GM12878 (cell line): ENCODE results near the gene BMERB1. TPM values are rescaled to one million over a fixed set of nuclear protein-coding genes. Genes with fewer than 3 reads are reported as not detected.
"Not testable (repeated sequence)": the region's sequence is repeated elsewhere in the genome, so short reads cannot be mapped to it uniquely, and the experiment has no call there.

Source experiments
- ATAC-seq: fragments of 200-7000 bp; cut with Tn5 transposase; 3 replicates; pipeline ENCODE4 v1.9.1; 2020; ENCODE audit warnings: mild to moderate bottlenecking, moderate library complexity
- BruUV-seq: library from RNA; stranded (reverse); fragments of 400-500 nt; replicated peaks from 2 replicates; lab custom pipeline; 2021; lab: Mats Ljungman, UMichigan
- CTCF ChIA-PET: fragments of 300-600 bp; sonication (Branson Sonifier 250); formaldehyde crosslinking; extraction: SDS; loops from one replicate; lab custom pipeline; 2021; ENCODE audit warnings: inconsistent platforms; lab: Yijun Ruan, JAX
- POLR2A ChIA-PET: fragments of 350-600 bp; formaldehyde crosslinking; extraction: SDS; loops from one replicate; lab custom pipeline; 2021; ENCODE audit warnings: inconsistent platforms; lab: Charles Lee
- RAD21 ChIA-PET: fragments of 300-600 bp; sonication (Branson Sonifier 250); formaldehyde crosslinking; loops from one replicate; lab custom pipeline; 2023; ENCODE audit warnings: antibody characterized with exemption; ENCODE audit not compliant: unreplicated experiment; lab: Charles Lee
- SMC1A ChIA-PET: fragments of 300-600 bp; sonication (Branson Sonifier 250); formaldehyde crosslinking; loops from one replicate; lab custom pipeline; 2023; ENCODE audit not compliant: unreplicated experiment, uncharacterized antibody; lab: Charles Lee
- DNase-seq: peaks from one replicate; pipeline ENCODE4 v3.0.0-alpha.2; 2011; ENCODE audit warnings: low read depth, low spot score
- FAIRE-seq: peaks from 3 replicates; lab custom pipeline; 2011; peaks lifted over from hg19 to GRCh38; lab: Jason Lieb, UNC
- H2AFZ ChIP-seq: 2 replicates; pipeline ENCODE4 v1.6.0; 2011; ENCODE audit warnings: low read depth, low read length, control low read depth; ENCODE audit not compliant: control insufficient read depth
- H3K27ac ChIP-seq: 2 replicates; pipeline ENCODE4 v1.5.1; 2011; ENCODE audit warnings: control low read depth; ENCODE audit not compliant: control insufficient read depth, insufficient read depth
- H3K27me3 ChIP-seq, 2 experiments: replicated peaks in 1 of 2; 2 replicates each; pipeline versions ENCODE4 v1.6.0 to v1.6.1; 2011; ENCODE audit warnings: low read length in 1 of 2; ENCODE audit not compliant: control insufficient read depth in 2 of 2, insufficient read depth in 2 of 2
- H3K36me3 ChIP-seq, 2 experiments: 2 replicates each; pipeline ENCODE4 v1.5.1; 2011; ENCODE audit warnings: low read length in 1 of 2; ENCODE audit not compliant: control insufficient read depth in 2 of 2, insufficient read depth in 2 of 2
- H3K4me1 ChIP-seq: 2 replicates; pipeline ENCODE4 v1.6.1; 2011; ENCODE audit warnings: mild to moderate bottlenecking, low read length, moderate library complexity, mixed read lengths; ENCODE audit not compliant: control insufficient read depth, insufficient read depth
- H3K4me2 ChIP-seq: 2 replicates; pipeline ENCODE4 v1.6.0; 2011; ENCODE audit warnings: control low read depth; ENCODE audit not compliant: control insufficient read depth, insufficient read depth
- H3K4me3 ChIP-seq: fragments of 200-600 bp; sonication (generic); 2 replicates; pipeline ENCODE4 v1.5.1; 2016
- H3K79me2 ChIP-seq: 2 replicates; pipeline ENCODE4 v1.6.0; 2011; ENCODE audit warnings: low read length; ENCODE audit not compliant: control insufficient read depth, insufficient read depth
- H3K9ac ChIP-seq: 2 replicates; pipeline ENCODE4 v1.8.0; 2011; ENCODE audit warnings: low read length, control low read depth, mixed read lengths; ENCODE audit not compliant: control insufficient read depth, insufficient read depth
- H3K9me3 ChIP-seq: replicated peaks from 3 replicates; pipeline ENCODE4 v1.5.1; 2011; ENCODE audit warnings: mild to moderate bottlenecking, low read length; ENCODE audit not compliant: control insufficient read depth, insufficient read depth
- H4K20me1 ChIP-seq: 2 replicates; pipeline ENCODE4 v1.6.0; 2011; ENCODE audit not compliant: control insufficient read depth, insufficient read depth
- BMI1 ChIP-seq: fragments of 450-650 bp; IDR thresholded peaks from 2 replicates; pipeline ENCODE4 v1.6.1; 2016; ENCODE audit warnings: mild to moderate bottlenecking, moderate library complexity, borderline replicate concordance
- CBX3 ChIP-seq: fragments of 200-600 bp; sonication (generic); IDR thresholded peaks from 2 replicates; pipeline ENCODE4 v1.6.1; 2016; ENCODE audit warnings: low read depth, borderline replicate concordance
- DPF2 ChIP-seq: fragments of 450-650 bp; IDR thresholded peaks from 2 replicates; pipeline ENCODE4 v1.6.1; 2017; ENCODE audit warnings: mild to moderate bottlenecking
- GABPA ChIP-seq: IDR thresholded peaks from 2 replicates; pipeline ENCODE4 v1.6.1; 2014; ENCODE audit warnings: antibody characterized with exemption, low read depth, mild to moderate bottlenecking, inconsistent platforms
- KLF5 ChIP-seq: fragments of 450-650 bp; IDR thresholded peaks from 2 replicates; pipeline ENCODE4 v1.6.1; 2014; ENCODE audit warnings: mild to moderate bottlenecking; ENCODE audit not compliant: partially characterized antibody
- NFIC ChIP-seq: IDR thresholded peaks from 2 replicates; pipeline ENCODE4 v1.6.1; 2012; ENCODE audit warnings: low read depth, mild to moderate bottlenecking, inconsistent platforms, low read length, moderate library complexity
- NR2C1 ChIP-seq: fragments of 450-650 bp; IDR thresholded peaks from 2 replicates; pipeline ENCODE4 v1.6.1; 2017; ENCODE audit warnings: antibody characterized with exemption, mild to moderate bottlenecking, moderate library complexity
- SIN3A ChIP-seq: IDR thresholded peaks from 2 replicates; pipeline ENCODE4 v1.6.1; 2012; ENCODE audit warnings: low read depth, low read length, improper control_type of control experiment
- TCF12 ChIP-seq: IDR thresholded peaks from 2 replicates; pipeline ENCODE4 v1.6.1; 2011; ENCODE audit warnings: low read depth, mild to moderate bottlenecking, low read length
- TCF7 ChIP-seq: IDR thresholded peaks from 2 replicates; pipeline ENCODE4 v1.6.1; 2014; ENCODE audit warnings: antibody characterized with exemption, borderline replicate concordance
- ZNF207 ChIP-seq: fragments of 450-650 bp; IDR thresholded peaks from 2 replicates; pipeline ENCODE4 v1.6.1; 2014; ENCODE audit warnings: antibody characterized with exemption, mild to moderate bottlenecking, borderline replicate concordance
- ZZZ3 ChIP-seq: IDR thresholded peaks from 2 replicates; pipeline ENCODE4 v1.6.1; 2011; ENCODE audit warnings: low read depth; ENCODE audit not compliant: control insufficient read depth, insufficient read length
- WGBS: methylation state at CpG from one replicate; pipeline ENCODE4 v1.1.6; 2016; ENCODE audit warnings: low lambda C conversion rate; ENCODE audit not compliant: insufficient replicate concordance, insufficient coverage; ENCODE audit errors: missing lambda C conversion rate; 5-methylcytosine and 5-hydroxymethylcytosine counted together
- in situ Hi-C: fragments of 300-500 bp; cut with MboI; formaldehyde crosslinking; loops from 9 replicates; pipeline ENCODE4 v1.14.3; 2018; ENCODE audit warnings: mixed read lengths
- intact Hi-C: fragments of 100-400 bp; cut with micrococcal nuclease; formaldehyde crosslinking; loops from one replicate; pipeline ENCODE4 v1.14.2; 2022; ENCODE audit not compliant: unreplicated experiment
- polyA plus RNA-seq, 11 experiments: library from polyadenylated mRNA; depleted of rRNA in 4 of 11; unstranded in 6 of 11; stranded (reverse) in 5 of 11; fragments of >200 nt; fragmentation: Nextera tagmentation in 4 of 11; fragmentation: Illumina TruSeq in 1 of 11; extraction: Ambion mirVana in 4 of 11; extraction: Trizol in 1 of 11; gene quantifications; 1 replicate in 1 of 11; 2 replicates in 10 of 11; pipeline versions ENCODE4 v1.2.1 to v1.2.3, GENCODE V29; 2011 to 2016; ENCODE audit warnings: inconsistent platforms in 2 of 11, missing spikeins in 2 of 11, low read depth in 1 of 11
- total RNA-seq, 4 experiments: library from RNA; depleted of rRNA in 3 of 4; stranded (reverse); fragments of >200 nt in 3 of 4; fragmentation: Illumina TruSeq in 1 of 4; extraction: Trizol in 1 of 4; gene quantifications; 2 replicates each; pipeline versions ENCODE4 v1.2.1 to v1.2.3, GENCODE V29; 2013 to 2021
- TF ChIP-seq, protein P1 (sequence below): IDR thresholded peaks from 2 replicates; pipeline ENCODE4 v1.6.1; 2012; ENCODE audit warnings: low read length, inconsistent platforms
- TF ChIP-seq, protein P2 (sequence below): fragments of 450-650 bp; formaldehyde crosslinking; IDR thresholded peaks from 2 replicates; pipeline ENCODE4 v1.4.0; 2020; ENCODE audit warnings: mild to moderate bottlenecking, moderate library complexity

Gene BMERB1
- total and polyA plus RNA-seq, 10 of the 15 experiments (the other 5 are each of a cell fraction or from before 2014, with no cell fraction given), result 0.05 to 0.68 (median 0.34) TPM

DNA sequence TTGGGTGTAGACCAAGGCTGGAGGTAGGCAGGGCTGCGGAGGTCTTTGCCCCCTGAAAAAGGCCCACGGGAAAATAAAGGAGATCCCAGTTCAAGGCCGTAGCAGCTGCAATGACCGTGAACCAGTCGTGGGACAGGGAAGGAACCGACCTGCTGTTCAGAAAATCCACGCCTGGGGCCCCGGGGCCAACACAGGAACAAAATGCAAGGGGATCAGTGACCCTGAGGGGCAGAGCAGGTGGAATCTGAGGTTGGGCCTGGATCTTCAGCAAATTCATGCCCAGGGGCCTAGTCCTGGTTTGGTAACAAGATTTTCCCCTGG is 37.9 kb upstream of the BMERB1 start:
- H3K4me2 ChIP-seq, intact Hi-C loops, H3K79me2 ChIP-seq, H3K9me3 ChIP-seq, H2AFZ ChIP-seq, H3K9ac ChIP-seq, RAD21 ChIA-PET, in situ Hi-C loops, CTCF ChIA-PET, H3K4me3 ChIP-seq, H3K27ac ChIP-seq, H3K36me3 ChIP-seq, H4K20me1 ChIP-seq, H3K27me3 ChIP-seq, BruUV-seq, POLR2A ChIA-PET, DNase-seq, FAIRE-seq, H3K4me1 ChIP-seq, SMC1A ChIA-PET, ATAC-seq: not testable (repeated sequence)
- WGBS, result 75% methylated on average over 5 of the region's 8 CpGs

DNA sequence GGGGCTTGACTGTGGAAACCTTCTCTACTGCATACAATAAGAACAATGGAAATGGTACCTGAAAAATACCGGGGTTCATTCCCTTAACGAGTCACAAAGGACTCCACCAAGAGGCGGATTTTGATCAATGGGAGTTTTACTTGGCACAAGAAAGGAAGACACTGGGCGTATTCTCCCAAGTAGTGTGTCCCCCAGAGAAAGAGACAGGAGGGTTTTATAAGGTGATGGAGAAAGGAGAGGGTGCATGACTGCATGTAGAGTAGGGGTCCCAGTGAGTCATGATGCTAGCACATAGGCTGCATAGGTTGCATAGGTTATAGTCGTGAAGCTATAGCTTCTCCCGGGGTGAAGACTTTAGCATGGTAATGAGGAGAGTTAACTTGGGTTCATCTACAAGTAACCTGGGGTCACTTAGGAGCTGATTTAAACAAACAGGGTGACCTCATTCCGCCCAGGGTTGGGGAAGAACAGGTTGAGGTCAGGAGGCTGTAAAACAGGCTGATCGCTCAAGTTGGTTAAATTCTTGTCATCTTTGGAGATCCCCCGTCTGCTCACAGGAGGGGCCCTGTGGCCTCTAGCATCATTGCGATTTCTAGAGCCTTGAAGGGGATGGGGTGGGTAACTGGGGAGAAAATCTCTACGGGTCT is 37.3 kb upstream of the BMERB1 start:
- Histone ChIP-seq H3K9me3 (no peaks in the 10 kb centered on the region), H3K4me1 (no peaks in the 10 kb centered on the region), H3K9ac (no peak overlapping the region), H3K27ac (no peak overlapping the region), H3K4me3 (no peak overlapping the region), H3K36me3 (no peaks in the 10 kb centered on the region), H4K20me1 (no peaks in the 10 kb centered on the region), H2AFZ (no peak overlapping the region), H3K79me2 (no peaks in the 10 kb centered on the region), H3K4me2 (no peak overlapping the region), H3K27me3 (no peaks in the 10 kb centered on the region)
- in situ Hi-C loops (no loop called here), intact Hi-C loops (no loop called here)
- SMC1A ChIA-PET, result no interaction called here
- CTCF ChIA-PET, result no interaction called here
- 60% methylated on average over 11 of the region's 11 CpGs for WGBS
- DNase-seq (no peak), ATAC-seq (no peak), FAIRE-seq (no peak)
- no peak for TF ChIP-seq DPF2
- TF ChIP-seq NR2C1, result no peak
- TF ChIP-seq KLF5, result no peak
- no peak for TF ChIP-seq CBX3
- no peak for TF ChIP-seq ZNF207
- TF ChIP-seq, protein P1, sequence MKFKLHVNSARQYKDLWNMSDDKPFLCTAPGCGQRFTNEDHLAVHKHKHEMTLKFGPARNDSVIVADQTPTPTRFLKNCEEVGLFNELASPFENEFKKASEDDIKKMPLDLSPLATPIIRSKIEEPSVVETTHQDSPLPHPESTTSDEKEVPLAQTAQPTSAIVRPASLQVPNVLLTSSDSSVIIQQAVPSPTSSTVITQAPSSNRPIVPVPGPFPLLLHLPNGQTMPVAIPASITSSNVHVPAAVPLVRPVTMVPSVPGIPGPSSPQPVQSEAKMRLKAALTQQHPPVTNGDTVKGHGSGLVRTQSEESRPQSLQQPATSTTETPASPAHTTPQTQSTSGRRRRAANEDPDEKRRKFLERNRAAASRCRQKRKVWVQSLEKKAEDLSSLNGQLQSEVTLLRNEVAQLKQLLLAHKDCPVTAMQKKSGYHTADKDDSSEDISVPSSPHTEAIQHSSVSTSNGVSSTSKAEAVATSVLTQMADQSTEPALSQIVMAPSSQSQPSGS, result no peak
- no peak for TF ChIP-seq SIN3A
- TF ChIP-seq NFIC, result no peak
- no peak for TF ChIP-seq TCF12
- TF ChIP-seq TCF7, result no peak
- no peak for TF ChIP-seq ZZZ3
- TF ChIP-seq GABPA, result no peak
- TF ChIP-seq BMI1, result no peak
- TF ChIP-seq, protein P2, sequence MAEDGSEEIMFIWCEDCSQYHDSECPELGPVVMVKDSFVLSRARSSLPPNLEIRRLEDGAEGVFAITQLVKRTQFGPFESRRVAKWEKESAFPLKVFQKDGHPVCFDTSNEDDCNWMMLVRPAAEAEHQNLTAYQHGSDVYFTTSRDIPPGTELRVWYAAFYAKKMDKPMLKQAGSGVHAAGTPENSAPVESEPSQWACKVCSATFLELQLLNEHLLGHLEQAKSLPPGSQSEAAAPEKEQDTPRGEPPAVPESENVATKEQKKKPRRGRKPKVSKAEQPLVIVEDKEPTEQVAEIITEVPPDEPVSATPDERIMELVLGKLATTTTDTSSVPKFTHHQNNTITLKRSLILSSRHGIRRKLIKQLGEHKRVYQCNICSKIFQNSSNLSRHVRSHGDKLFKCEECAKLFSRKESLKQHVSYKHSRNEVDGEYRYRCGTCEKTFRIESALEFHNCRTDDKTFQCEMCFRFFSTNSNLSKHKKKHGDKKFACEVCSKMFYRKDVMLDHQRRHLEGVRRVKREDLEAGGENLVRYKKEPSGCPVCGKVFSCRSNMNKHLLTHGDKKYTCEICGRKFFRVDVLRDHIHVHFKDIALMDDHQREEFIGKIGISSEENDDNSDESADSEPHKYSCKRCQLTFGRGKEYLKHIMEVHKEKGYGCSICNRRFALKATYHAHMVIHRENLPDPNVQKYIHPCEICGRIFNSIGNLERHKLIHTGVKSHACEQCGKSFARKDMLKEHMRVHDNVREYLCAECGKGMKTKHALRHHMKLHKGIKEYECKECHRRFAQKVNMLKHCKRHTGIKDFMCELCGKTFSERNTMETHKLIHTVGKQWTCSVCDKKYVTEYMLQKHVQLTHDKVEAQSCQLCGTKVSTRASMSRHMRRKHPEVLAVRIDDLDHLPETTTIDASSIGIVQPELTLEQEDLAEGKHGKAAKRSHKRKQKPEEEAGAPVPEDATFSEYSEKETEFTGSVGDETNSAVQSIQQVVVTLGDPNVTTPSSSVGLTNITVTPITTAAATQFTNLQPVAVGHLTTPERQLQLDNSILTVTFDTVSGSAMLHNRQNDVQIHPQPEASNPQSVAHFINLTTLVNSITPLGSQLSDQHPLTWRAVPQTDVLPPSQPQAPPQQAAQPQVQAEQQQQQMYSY (CRISPR knock-in tag), result no peak
- RAD21 ChIA-PET, result no interaction called here
- POLR2A ChIA-PET, result no interaction called here
- no TSS peak for BruUV-seq
